ENCODE results near the gene UBE2E3. TPM values are rescaled to one million over a fixed set of nuclear protein-coding genes. Genes with fewer than 3 reads are reported as not detected.

UBE2E3 gene
- total and polyA plus RNA-seq, 2 of the 4 experiments (the other 2 are of a cell fraction): 106 to 114 TPM

DNA sequence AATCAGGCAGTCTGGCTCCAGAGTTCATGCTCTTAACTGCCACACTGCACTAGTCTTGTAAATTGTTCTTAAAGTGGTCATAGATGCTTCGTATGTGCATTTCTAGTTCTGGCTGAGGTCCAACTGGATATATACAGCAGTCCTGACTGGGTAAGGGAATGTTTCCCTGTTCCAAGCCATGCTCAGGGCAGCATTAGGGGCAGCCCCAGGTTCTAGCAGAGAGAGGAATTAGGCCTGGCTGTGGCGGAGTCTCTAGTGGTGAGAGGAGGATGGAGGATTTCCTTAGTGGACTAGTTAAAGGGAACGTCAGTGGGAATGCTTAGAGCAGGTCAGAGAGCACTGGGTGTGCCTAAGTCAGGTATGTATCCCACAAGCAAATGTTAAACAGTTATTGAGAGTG, 28.0 kb downstream of the UBE2E3 start:
- no TSS peak for BruUV-seq (replicated peaks)
- Histone ChIP-seq H3K18ac (ENCODE audit: low read depth, low read length) (no peak overlapping the region; the same call in 1 of the 2 replicates), H3K14ac (replicated peaks; ENCODE audit: low read depth, low read length) (0 out of 2 replicates have a peak overlapping the region, but pooled peaks have one; percentile 12), H3K9ac (ENCODE audit: low read depth, low read length) (no peak overlapping the region), H3K23ac (ENCODE audit: low read depth, low read length) (no peak overlapping the region), H4K8ac (ENCODE audit: low read depth in 2 of 2, low read length in 2 of 2) (peak overlapping the region in 1 of 2 experiments; percentile 56; a peak in 1 of 4 replicates), H3K4me1 (ENCODE audit: control insufficient read depth, insufficient read depth, low read length) (peaks cover 10% of the 10 kb centered on the region), H2BK120ac (ENCODE audit: low read depth, low read length) (no peak overlapping the region), H3K4me2 (ENCODE audit: low read depth, low read length) (peak overlapping the region; percentile 29; the same call in 1 of the 2 replicates), H2BK15ac (ENCODE audit: low read depth, low read length) (no peak overlapping the region), H4K91ac (ENCODE audit: insufficient read depth, low read depth, low read length) (no peak overlapping the region), H2AK9ac (replicated peaks; ENCODE audit: low read depth, low read length, poor library complexity) (no peak overlapping the region), H2BK20ac (ENCODE audit: low read depth, low read length) (no peak overlapping the region), H3K36me3 (ENCODE audit: control insufficient read depth, insufficient read depth, low read length) (no peaks in the 10 kb centered on the region), H3K4ac (ENCODE audit: low read depth, low read length) (no peak overlapping the region), H4K5ac (ENCODE audit: low read depth, low read length) (no peak overlapping the region; the same call in 1 of the 2 replicates), H2AK5ac (ENCODE audit: low read depth, low read length) (no peak overlapping the region), H3K27me3 (ENCODE audit: control insufficient read depth, insufficient read depth, low read length) (no peaks in the 10 kb centered on the region), H2BK5ac (ENCODE audit: low read depth, low read length, poor library complexity, severe bottlenecking) (no peak overlapping the region), H3K27ac (ENCODE audit: insufficient read depth, low read length) (no peak overlapping the region), H4K20me1 (ENCODE audit: insufficient read depth, low read length) (peaks cover 39% of the 10 kb centered on the region; the same call in 1 of the 2 replicates), H2AFZ (replicated peaks; ENCODE audit: low read length, poor library complexity) (no peak overlapping the region), H3K9me3 (ENCODE audit: control insufficient read depth, insufficient read depth, low read length) (no peaks in the 10 kb centered on the region), H3K56ac (ENCODE audit: extremely low read depth, insufficient read depth, low read length) (no peak overlapping the region), H3K9me1 (ENCODE audit: insufficient read depth, low read length) (peaks cover 12% of the 10 kb centered on the region), H3K4me3 (ENCODE audit: insufficient read depth, low read depth, low read length) (no peak overlapping the region), H3K79me1 (ENCODE audit: low read depth in 1 of 2, low read length in 2 of 2) (peaks cover 16 to 48% of the 10 kb centered on the region in 2 experiments)
- ChIA-PET POLR2A (ENCODE audit: unreplicated experiment) (no interaction called here), CTCF (no interaction called here)
- DNase-seq (peak; percentile 46), ATAC-seq (ENCODE audit: low read depth) (0 out of 2 replicates have a peak, but pooled peaks have one; percentile 10)
- intact Hi-C loops (cut with micrococcal nuclease): no loop called here
- no peak for TF ChIP-seq MXI1 (IDR thresholded peaks at IDR 0.05; ENCODE audit: borderline replicate concordance, low read depth, low read length)
- TF ChIP-seq, protein P1, sequence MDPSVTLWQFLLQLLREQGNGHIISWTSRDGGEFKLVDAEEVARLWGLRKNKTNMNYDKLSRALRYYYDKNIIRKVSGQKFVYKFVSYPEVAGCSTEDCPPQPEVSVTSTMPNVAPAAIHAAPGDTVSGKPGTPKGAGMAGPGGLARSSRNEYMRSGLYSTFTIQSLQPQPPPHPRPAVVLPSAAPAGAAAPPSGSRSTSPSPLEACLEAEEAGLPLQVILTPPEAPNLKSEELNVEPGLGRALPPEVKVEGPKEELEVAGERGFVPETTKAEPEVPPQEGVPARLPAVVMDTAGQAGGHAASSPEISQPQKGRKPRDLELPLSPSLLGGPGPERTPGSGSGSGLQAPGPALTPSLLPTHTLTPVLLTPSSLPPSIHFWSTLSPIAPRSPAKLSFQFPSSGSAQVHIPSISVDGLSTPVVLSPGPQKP (IDR thresholded peaks at IDR 0.05; ENCODE audit: borderline replicate concordance, low read depth, low read length): no peak
- TF ChIP-seq POLR2A (IDR thresholded peaks at IDR 0.05; ENCODE audit: low read depth, low read length): no peak
- dilution Hi-C loops (cut with HindIII; ENCODE audit: low sequenced_read_pairs, unreplicated experiment): no loop called here
- in situ Hi-C loops (cut with MboI; ENCODE audit: low sequenced_read_pairs): no loop called here
- 80% methylated on average over 1 of the region's 3 CpGs; no CpG with 5 or more reads in 1 of the 2 experiments for WGBS, 2 experiments (ENCODE audit: extremely low coverage in 2 of 2, insufficient read length in 1 of 2)
